IMR-90 (cell line): ENCODE data around the gene ORC2. TPM values are rescaled to one million over a fixed set of nuclear protein-coding genes. Genes with fewer than 3 reads are reported as not detected.

ENCODE experiments used
- ATAC-seq: fragments of 200-7000 bp; cut with Tn5 transposase; 2 replicates; pipeline ENCODE4 v1.9.1; 2020; ENCODE audit warnings: low read depth, mild to moderate bottlenecking, moderate library complexity
- Bru-seq: library from RNA; stranded (reverse); fragments of 400-500 nt; gene quantifications from one replicate; lab custom pipeline; 2021; lab: Mats Ljungman, UMichigan
- BruChase-seq, 2 experiments: library from RNA; stranded (reverse); fragments of 400-500 nt; gene quantifications; one replicate each; lab custom pipeline; 2021; lab: Mats Ljungman, UMichigan
- BruUV-seq: library from RNA; stranded (reverse); fragments of 400-500 nt; replicated peaks from 2 replicates; lab custom pipeline; 2021; lab: Mats Ljungman, UMichigan
- CTCF ChIA-PET: fragments of 300-600 bp; formaldehyde crosslinking; extraction: SDS; loops from one replicate; lab custom pipeline; 2021; ENCODE audit warnings: antibody characterized with exemption; lab: Yijun Ruan, JAX
- POLR2A ChIA-PET: fragments of 300-600 bp; sonication (Branson Sonifier 250); formaldehyde crosslinking; loops from one replicate; lab custom pipeline; 2022; ENCODE audit warnings: antibody characterized with exemption; ENCODE audit not compliant: unreplicated experiment; lab: Charles Lee
- DNase-seq: peaks from one replicate; pipeline ENCODE4 v3.0.0; 2013
- H2AFZ ChIP-seq: replicated peaks from 2 replicates; pipeline ENCODE3; 2013; ENCODE audit warnings: low read length, mild to moderate bottlenecking; ENCODE audit not compliant: poor library complexity
- H2AK5ac ChIP-seq: 2 replicates; pipeline ENCODE4 v1.6.1; 2013; ENCODE audit warnings: low read depth, low read length, inconsistent platforms
- H2AK9ac ChIP-seq: replicated peaks from 2 replicates; pipeline ENCODE3; 2013; ENCODE audit warnings: mild to moderate bottlenecking, low read depth, low read length, moderate library complexity; ENCODE audit not compliant: poor library complexity
- H2BK120ac ChIP-seq: 2 replicates; pipeline ENCODE4 v1.6.1; 2013; ENCODE audit warnings: low read depth, low read length, inconsistent platforms
- H2BK15ac ChIP-seq: 3 replicates; pipeline ENCODE4 v1.6.1; 2013; ENCODE audit warnings: low read depth, low read length, inconsistent platforms
- H2BK20ac ChIP-seq: 2 replicates; pipeline ENCODE4 v1.6.1; 2013; ENCODE audit warnings: low read depth, mild to moderate bottlenecking, inconsistent platforms, low read length, moderate library complexity
- H2BK5ac ChIP-seq: 2 replicates; pipeline ENCODE4 v1.6.1; 2013; ENCODE audit warnings: mild to moderate bottlenecking, low read depth, low read length, inconsistent platforms; ENCODE audit not compliant: poor library complexity, severe bottlenecking
- H3K14ac ChIP-seq: replicated peaks from 2 replicates; pipeline ENCODE4 v1.6.1; 2013; ENCODE audit warnings: low read depth, low read length, inconsistent platforms
- H3K18ac ChIP-seq: 2 replicates; pipeline ENCODE4 v1.6.1; 2013; ENCODE audit warnings: low read depth, low read length, control low read depth
- H3K23ac ChIP-seq: 2 replicates; pipeline ENCODE4 v1.6.1; 2013; ENCODE audit warnings: low read depth, low read length, inconsistent platforms
- H3K27ac ChIP-seq: 2 replicates; pipeline ENCODE4 v1.5.1; 2013; ENCODE audit warnings: mild to moderate bottlenecking, control low read depth, low read length; ENCODE audit not compliant: insufficient read depth
- H3K27me3 ChIP-seq: 2 replicates; pipeline ENCODE4 v1.6.1; 2013; ENCODE audit warnings: low read length; ENCODE audit not compliant: control insufficient read depth, insufficient read depth
- H3K36me3 ChIP-seq: 2 replicates; pipeline ENCODE4 v1.6.1; 2013; ENCODE audit warnings: low read length, mixed read lengths; ENCODE audit not compliant: control insufficient read depth, insufficient read depth
- H3K4ac ChIP-seq: 2 replicates; pipeline ENCODE4 v1.6.1; 2013; ENCODE audit warnings: low read depth, low read length, inconsistent platforms
- H3K4me1 ChIP-seq: 2 replicates; pipeline ENCODE4 v1.6.1; 2013; ENCODE audit warnings: low read length, mixed read lengths; ENCODE audit not compliant: control insufficient read depth, insufficient read depth
- H3K4me2 ChIP-seq: 2 replicates; pipeline ENCODE4 v1.6.1; 2013; ENCODE audit warnings: low read depth, mild to moderate bottlenecking, control low read depth, low read length, moderate library complexity
- H3K4me3 ChIP-seq: 2 replicates; pipeline ENCODE4 v1.5.1; 2013; ENCODE audit warnings: low read depth, mild to moderate bottlenecking, control low read depth, low read length, moderate library complexity; ENCODE audit not compliant: insufficient read depth
- H3K56ac ChIP-seq: 2 replicates; pipeline ENCODE4 v1.6.1; 2013; ENCODE audit warnings: low read length, inconsistent platforms; ENCODE audit not compliant: insufficient read depth; ENCODE audit errors: extremely low read depth
- H3K79me1 ChIP-seq, 2 experiments: 2 replicates each; pipeline ENCODE4 v1.6.1; 2013; ENCODE audit warnings: low read length in 2 of 2, inconsistent platforms in 1 of 2, low read depth in 1 of 2
- H3K9ac ChIP-seq: 2 replicates; pipeline ENCODE4 v1.6.1; 2013; ENCODE audit warnings: low read depth, low read length, control low read depth
- H3K9me1 ChIP-seq: 2 replicates; pipeline ENCODE4 v1.6.1; 2013; ENCODE audit warnings: low read length, inconsistent platforms; ENCODE audit not compliant: insufficient read depth
- H3K9me3 ChIP-seq: 2 replicates; pipeline ENCODE4 v1.6.1; 2013; ENCODE audit warnings: low read length; ENCODE audit not compliant: control insufficient read depth, insufficient read depth
- H4K20me1 ChIP-seq: 2 replicates; pipeline ENCODE4 v1.6.1; 2013; ENCODE audit warnings: low read length, inconsistent platforms; ENCODE audit not compliant: insufficient read depth
- H4K5ac ChIP-seq: 2 replicates; pipeline ENCODE4 v1.6.1; 2013; ENCODE audit warnings: mild to moderate bottlenecking, low read depth, low read length, control low read depth
- H4K8ac ChIP-seq, 2 experiments: 2 replicates each; pipeline ENCODE4 v1.6.1; 2013; ENCODE audit warnings: low read depth in 2 of 2, low read length in 2 of 2, control low read depth in 1 of 2, inconsistent platforms in 1 of 2
- H4K91ac ChIP-seq: 2 replicates; pipeline ENCODE4 v1.6.1; 2013; ENCODE audit warnings: low read depth, low read length, inconsistent platforms; ENCODE audit not compliant: insufficient read depth
- BHLHE40 ChIP-seq: fragments of 150-350 bp; IDR thresholded peaks from 2 replicates; pipeline ENCODE4 v1.6.1; 2016; ENCODE audit warnings: mild to moderate bottlenecking, low read depth, low read length
- CEBPB ChIP-seq: IDR thresholded peaks from 2 replicates; pipeline ENCODE4 v1.6.1; 2012; ENCODE audit warnings: low read depth, low read length, improper control_type of control experiment
- CHD1 ChIP-seq: IDR thresholded peaks from 2 replicates; pipeline ENCODE4 v1.6.1; 2012; ENCODE audit warnings: low read depth, low read length, improper control_type of control experiment
- FOS ChIP-seq: fragments of 150-350 bp; IDR thresholded peaks from 2 replicates; pipeline ENCODE4 v1.6.1; 2016; ENCODE audit warnings: low read depth, low read length
- MAFK ChIP-seq: IDR thresholded peaks from 2 replicates; pipeline ENCODE4 v1.6.1; 2012; ENCODE audit warnings: low read depth, low read length, improper control_type of control experiment
- MAZ ChIP-seq: IDR thresholded peaks from 2 replicates; pipeline ENCODE4 v1.6.1; 2012; ENCODE audit warnings: low read depth, mild to moderate bottlenecking, low read length, improper control_type of control experiment, moderate library complexity, borderline replicate concordance
- MXI1 ChIP-seq: IDR thresholded peaks from 2 replicates; pipeline ENCODE4 v1.6.1; 2012; ENCODE audit warnings: low read depth, mild to moderate bottlenecking, low read length, moderate library complexity, borderline replicate concordance
- NFE2L2 ChIP-seq: fragments of 150-350 bp; IDR thresholded peaks from 2 replicates; pipeline ENCODE4 v1.6.1; 2016; ENCODE audit warnings: low read depth, mild to moderate bottlenecking, low read length
- POLR2A ChIP-seq: IDR thresholded peaks from 2 replicates; pipeline ENCODE4 v1.6.1; 2012; ENCODE audit warnings: mild to moderate bottlenecking, low read depth, low read length
- RFX5 ChIP-seq: IDR thresholded peaks from 2 replicates; pipeline ENCODE4 v1.8.0; 2012; ENCODE audit warnings: low read depth, mild to moderate bottlenecking, low read length, moderate library complexity
- SMC3 ChIP-seq: fragments of 150-350 bp; IDR thresholded peaks from 2 replicates; pipeline ENCODE4 v1.6.1; 2016; ENCODE audit warnings: low read depth, mild to moderate bottlenecking, antibody characterized with exemption, low read length, moderate library complexity
- WGBS, 2 experiments: methylation state at CpG; one replicate each; pipeline versions ENCODE4 v1.1.5 to v1.1.7; 2013; ENCODE audit warnings: missing lambda C conversion rate in 2 of 2; ENCODE audit not compliant: insufficient read length in 1 of 2; ENCODE audit errors: extremely low coverage in 2 of 2; 5-methylcytosine and 5-hydroxymethylcytosine counted together
- dilution Hi-C: fragments of 300-500 bp; cut with HindIII; formaldehyde crosslinking; loops from one replicate; pipeline ENCODE4 v1.14.3; 2018; ENCODE audit warnings: low sequenced_read_pairs; ENCODE audit not compliant: unreplicated experiment
- in situ Hi-C: fragments of 300-500 bp; cut with MboI; formaldehyde crosslinking; loops from 3 replicates; pipeline ENCODE4 v1.14.3; 2019; ENCODE audit warnings: low sequenced_read_pairs, inconsistent platforms, mixed read lengths
- intact Hi-C: fragments of 100-400 bp; cut with micrococcal nuclease; formaldehyde crosslinking; loops from 2 replicates; pipeline ENCODE4 v1.10.0; 2022
- long read RNA-seq: library from polyadenylated mRNA; unstranded; transcript quantifications from one replicate; pipeline ENCODE4 v2.0.0, GENCODE V29; 2021; ENCODE audit not compliant: unreplicated experiment
- polyA plus RNA-seq, 3 experiments: library from polyadenylated mRNA; depleted of rRNA; stranded (reverse); fragments of >200 nt; gene quantifications; 2 replicates each; pipeline ENCODE4 v1.2.3, GENCODE V29; 2012; ENCODE audit warnings: low replicate concordance in 1 of 3
- total RNA-seq: library from RNA; depleted of rRNA; stranded (reverse); fragments of >200 nt; gene quantifications from 2 replicates; pipeline ENCODE4 v1.2.3, GENCODE V29; 2012; rRNA removed
- TF ChIP-seq, protein P1 (sequence below): conservative IDR thresholded peaks from 2 replicates; pipeline ENCODE4 v1.5.1; 2012; ENCODE audit warnings: mild to moderate bottlenecking, low read depth, low read length, improper control_type of control experiment
- TF ChIP-seq, protein P2 (sequence below): fragments of 150-350 bp; IDR thresholded peaks from 2 replicates; pipeline ENCODE4 v1.6.1; 2017; ENCODE audit warnings: mild to moderate bottlenecking, antibody characterized with exemption, low read length, low read depth

Gene ORC2
- total RNA-seq (10.0 and 13.3 TPM in 2 replicates), polyA plus RNA-seq (2012; rRNA removed) (3.0 and 4.4 TPM in 2 replicates), Bru-seq, nascent RNA (percentile 72 among the genes with signal in this experiment), BruChase-seq, experiment 1, labeled RNA remaining after a 6-hour chase (percentile 79 among the genes with signal in this experiment), BruChase-seq, experiment 2, labeled RNA remaining after a 2-hour chase (percentile 68 among the genes with signal in this experiment)
- 0.78 and 1.5 TPM in 2 replicates for polyA plus RNA-seq (2012; cell fraction: cytosol; rRNA removed)
- 0.97 and 7.1 TPM in 2 replicates for polyA plus RNA-seq (2012; cell fraction: nucleus; rRNA removed; ENCODE audit: low replicate concordance)
- long read RNA-seq, full-length matches to known transcripts = 3 of 9 reads
- long read RNA-seq, partial matches to known transcripts = 1 of 9 reads
- long read RNA-seq, other reads (novel, unspliced or antisense) = 5 of 9 reads

DNA sequence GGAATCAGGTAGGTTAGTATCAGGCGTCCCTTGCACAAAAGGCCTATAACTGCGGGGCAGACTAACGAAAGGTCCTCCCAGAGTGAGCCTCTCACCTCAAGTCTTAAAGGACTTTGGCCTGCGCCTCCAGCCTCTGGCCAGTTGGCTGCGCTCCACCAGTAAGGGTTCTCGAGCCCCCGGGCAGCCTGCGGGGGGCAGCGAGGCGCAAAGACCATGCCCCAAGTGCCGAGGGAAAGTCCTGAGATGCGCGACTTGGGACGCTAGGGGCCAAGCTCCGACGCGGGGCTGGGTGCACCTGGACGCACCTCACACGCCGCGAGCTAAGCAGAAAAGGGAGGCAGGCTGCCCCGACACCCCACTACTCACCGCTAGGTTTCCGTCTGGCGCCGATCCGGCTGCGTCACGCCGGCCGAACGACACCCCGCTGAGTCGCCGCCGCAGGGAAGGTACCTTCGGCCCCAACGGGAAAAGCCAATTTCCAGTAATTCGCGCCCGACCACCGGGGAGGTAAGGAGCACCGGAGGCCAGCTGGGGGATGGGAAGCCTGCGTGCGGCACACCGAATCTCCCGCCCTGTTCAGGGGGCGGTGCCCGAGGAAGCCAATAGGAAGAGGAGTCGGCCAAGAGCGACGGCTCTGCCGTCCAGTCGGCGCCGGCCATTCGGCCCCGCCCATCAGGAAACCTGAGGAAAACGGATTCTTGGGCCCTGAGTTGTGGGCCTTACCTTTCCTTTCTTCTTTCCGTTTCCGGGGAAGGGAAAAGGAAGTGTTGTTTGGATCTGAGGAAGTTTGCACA, at the start of gene ORC2:
ORC2 (minus strand) TSS at position 537 of the 794 bp plus-strand sequence. CDS start 5,537 bp downstream, outside the sequence.
- 1% methylated on average over 15 of the region's 61 CpGs; no CpG with 5 or more reads in 1 of the 2 experiments for WGBS, 2 experiments
- Histone ChIP-seq H3K14ac (peak within 1 kb of the TSS; percentile 92), H3K27ac (peak within 1 kb of the TSS; percentile 82), H2AK5ac (peak within 1 kb of the TSS; percentile 73), H3K79me1 (peaks cover 23 to 63% of the 10 kb centered on the region in 2 experiments), H2BK120ac (peak within 1 kb of the TSS; percentile 75), H3K23ac (peak within 1 kb of the TSS; percentile 91), H2BK5ac (peak within 1 kb of the TSS; percentile 86), H3K9ac (peak within 1 kb of the TSS; percentile 77), H2BK20ac (no peak within 1 kb of the TSS), H3K9me3 (no peaks in the 10 kb centered on the region), H3K9me1 (peaks cover 6% of the 10 kb centered on the region; the same call in 1 of the 2 replicates), H4K8ac (peak within 1 kb of the TSS; percentile 61 to 97), H3K27me3 (no peaks in the 10 kb centered on the region), H3K4me3 (peak within 1 kb of the TSS; percentile 90), H3K36me3 (no peaks in the 10 kb centered on the region), H2AK9ac (peak within 1 kb of the TSS; percentile 92), H2BK15ac (no peak within 1 kb of the TSS; the same call in 2 of the 3 replicates), H3K4me1 (peaks cover 6% of the 10 kb centered on the region; the same call in 1 of the 2 replicates), H4K91ac (peak within 1 kb of the TSS; percentile 92), H3K4me2 (peak within 1 kb of the TSS; percentile 78), H3K18ac (peak within 1 kb of the TSS; percentile 72), H3K4ac (peak within 1 kb of the TSS; percentile 88), H4K20me1 (no peaks in the 10 kb centered on the region), H4K5ac (peak within 1 kb of the TSS; percentile 93), H3K56ac (peak within 1 kb of the TSS; percentile 66; the same call in 1 of the 2 replicates), H2AFZ (peak within 1 kb of the TSS; percentile 99)
- DNase-seq (peak; percentile 91), ATAC-seq (peak; percentile 99)
- intact Hi-C loops = loop anchor here (5.0 kb wide), 1 partner anchor 104 kb away; no protein-coding TSS in a partner anchor
- in situ Hi-C loops = no loop called here
- BruUV-seq = no TSS peak
- POLR2A ChIA-PET = interaction anchor here (0.6 kb wide), 1 partner anchor 104 kb away, joined by 3 read pairs; no protein-coding TSS in a partner anchor
- CTCF ChIA-PET = interaction anchor here (0.9 to 2.0 kb wide), 7 partner anchors 11 to 195 kb away, joined by 3 to 9 read pairs (median 5); no protein-coding TSS in a partner anchor
- dilution Hi-C loops = no loop called here
- TF ChIP-seq, protein P1, sequence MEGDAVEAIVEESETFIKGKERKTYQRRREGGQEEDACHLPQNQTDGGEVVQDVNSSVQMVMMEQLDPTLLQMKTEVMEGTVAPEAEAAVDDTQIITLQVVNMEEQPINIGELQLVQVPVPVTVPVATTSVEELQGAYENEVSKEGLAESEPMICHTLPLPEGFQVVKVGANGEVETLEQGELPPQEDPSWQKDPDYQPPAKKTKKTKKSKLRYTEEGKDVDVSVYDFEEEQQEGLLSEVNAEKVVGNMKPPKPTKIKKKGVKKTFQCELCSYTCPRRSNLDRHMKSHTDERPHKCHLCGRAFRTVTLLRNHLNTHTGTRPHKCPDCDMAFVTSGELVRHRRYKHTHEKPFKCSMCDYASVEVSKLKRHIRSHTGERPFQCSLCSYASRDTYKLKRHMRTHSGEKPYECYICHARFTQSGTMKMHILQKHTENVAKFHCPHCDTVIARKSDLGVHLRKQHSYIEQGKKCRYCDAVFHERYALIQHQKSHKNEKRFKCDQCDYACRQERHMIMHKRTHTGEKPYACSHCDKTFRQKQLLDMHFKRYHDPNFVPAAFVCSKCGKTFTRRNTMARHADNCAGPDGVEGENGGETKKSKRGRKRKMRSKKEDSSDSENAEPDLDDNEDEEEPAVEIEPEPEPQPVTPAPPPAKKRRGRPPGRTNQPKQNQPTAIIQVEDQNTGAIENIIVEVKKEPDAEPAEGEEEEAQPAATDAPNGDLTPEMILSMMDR = peak; percentile 18; the same call in 1 of the 2 replicates
- TF ChIP-seq FOS = no peak; the same call in 1 of the 2 replicates
- no peak; the same call in 1 of the 2 replicates for TF ChIP-seq POLR2A
- TF ChIP-seq SMC3 = no peak
- TF ChIP-seq RFX5 = no peak
- TF ChIP-seq MAFK = no peak
- TF ChIP-seq BHLHE40 = 0 out of 2 replicates have a peak, but pooled peaks have one; percentile 17
- TF ChIP-seq, protein P2, sequence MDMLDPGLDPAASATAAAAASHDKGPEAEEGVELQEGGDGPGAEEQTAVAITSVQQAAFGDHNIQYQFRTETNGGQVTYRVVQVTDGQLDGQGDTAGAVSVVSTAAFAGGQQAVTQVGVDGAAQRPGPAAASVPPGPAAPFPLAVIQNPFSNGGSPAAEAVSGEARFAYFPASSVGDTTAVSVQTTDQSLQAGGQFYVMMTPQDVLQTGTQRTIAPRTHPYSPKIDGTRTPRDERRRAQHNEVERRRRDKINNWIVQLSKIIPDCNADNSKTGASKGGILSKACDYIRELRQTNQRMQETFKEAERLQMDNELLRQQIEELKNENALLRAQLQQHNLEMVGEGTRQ = no peak
- no peak for TF ChIP-seq MAZ
- no peak for TF ChIP-seq CHD1
- TF ChIP-seq CEBPB = no peak
- TF ChIP-seq MXI1 = peak; percentile 65; the same call in 1 of the 2 replicates
- no peak for TF ChIP-seq NFE2L2
